Activated CD8-positive, alpha-beta memory T cell treated with anti-CD3 and anti-CD28 coated beads for 4 hours (primary cell): Measurements from ENCODE around the gene FYCO1.

Source experiments
- DNase-seq, 2 donors: peaks; one replicate each; pipeline ENCODE4 v3.0.0-alpha.2; 2020; ENCODE audit warnings: low read depth in 2 of 2

The FYCO1 gene

DNA sequence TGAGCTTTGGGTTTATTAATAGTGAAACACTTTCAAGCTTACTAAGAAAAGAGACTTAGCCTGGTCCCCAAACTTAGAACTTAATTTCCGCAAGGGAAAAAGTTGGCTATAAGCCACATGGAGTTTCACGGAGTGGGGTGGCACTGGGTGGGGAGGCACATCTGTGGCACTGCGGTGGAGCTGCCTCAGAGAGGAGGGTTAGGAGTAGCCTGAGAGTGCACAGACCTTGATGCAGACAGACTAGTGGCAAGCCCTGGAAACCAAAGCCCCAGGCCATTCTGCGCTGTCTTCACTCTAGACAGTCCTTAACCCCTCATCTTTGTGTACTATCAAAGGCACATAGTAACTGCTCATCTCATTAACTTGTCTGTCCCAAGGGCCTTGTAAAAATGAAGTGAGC lies 30.4 kb downstream of the FYCO1 start:
- no peak for DNase-seq

DNA sequence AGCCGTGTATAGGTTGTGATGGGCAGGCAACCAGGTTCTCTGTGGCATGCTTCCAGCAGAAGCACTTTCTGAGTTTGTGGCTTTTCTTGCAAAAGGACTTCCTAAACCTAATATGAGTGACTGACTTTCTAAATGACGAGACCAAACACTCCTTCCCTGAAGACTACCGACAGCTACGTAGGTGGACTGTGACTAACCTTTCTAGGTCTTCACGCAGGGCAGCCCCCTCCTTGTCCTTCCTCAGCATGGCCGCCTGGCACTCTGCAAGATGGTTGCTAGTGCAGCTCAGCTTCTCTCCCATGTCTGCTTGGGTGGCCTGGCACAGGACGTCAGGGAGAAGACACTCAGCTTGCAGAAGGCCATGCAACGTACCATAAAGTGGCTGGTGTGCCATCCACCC lies 31.5 kb downstream of the FYCO1 start:
- DNase-seq, result no peak

GRCh38 chr3:45962033-45962432 lies 33.6 kb downstream of the FYCO1 start:
- no peak for DNase-seq

DNA sequence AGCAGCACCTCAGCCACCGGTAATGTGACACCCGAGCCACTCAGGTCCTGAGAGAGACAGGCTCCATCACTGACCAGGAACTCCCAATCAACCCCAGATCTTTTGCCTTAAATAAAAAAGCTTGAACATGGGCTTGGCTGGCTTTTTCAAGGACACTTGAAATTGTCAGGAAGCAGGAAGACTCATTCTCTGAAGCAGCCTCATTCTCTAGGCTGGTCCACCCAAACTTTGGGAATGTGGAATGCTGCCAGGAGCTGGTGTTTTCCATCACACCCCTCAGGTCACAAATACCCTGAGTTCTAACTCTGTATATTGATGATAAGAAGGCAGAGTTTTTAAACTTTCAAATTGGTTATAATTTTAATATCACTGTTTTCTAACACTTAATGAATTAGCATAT lies 35.3 kb downstream of the FYCO1 start:
- no peak for DNase-seq

GRCh38 chr3:45959201-45959600 lies 36.4 kb downstream of the FYCO1 start:
- DNase-seq, result no peak

DNA sequence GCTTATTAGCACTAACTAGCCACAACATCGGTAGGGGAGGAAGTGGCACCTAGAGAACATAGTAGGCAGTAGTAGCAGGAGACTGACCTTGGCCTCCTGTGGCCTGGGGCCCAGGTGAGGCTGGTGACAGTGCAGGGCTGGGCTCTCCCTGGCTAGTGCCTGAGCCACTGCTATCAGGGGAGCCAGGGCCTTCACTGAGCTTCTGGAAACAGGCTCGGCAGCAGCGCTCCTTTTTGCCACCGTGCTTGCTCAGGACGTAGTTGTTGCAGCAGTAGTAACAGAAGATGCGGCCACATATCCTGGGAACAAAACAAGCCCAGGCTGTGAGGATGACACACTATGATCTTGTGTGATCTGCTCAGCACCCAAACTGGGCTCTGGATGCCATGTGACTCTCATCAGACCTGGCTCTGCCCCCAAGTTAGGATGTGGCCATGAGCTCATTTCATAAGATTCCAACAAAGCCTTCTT lies 37.3 kb downstream of the FYCO1 start:
- no peak for DNase-seq

- DNase-seq, result no peak
Observed at GRCh38 chr3:45957586-45957985, 38.0 kb downstream of the FYCO1 start.

DNA sequence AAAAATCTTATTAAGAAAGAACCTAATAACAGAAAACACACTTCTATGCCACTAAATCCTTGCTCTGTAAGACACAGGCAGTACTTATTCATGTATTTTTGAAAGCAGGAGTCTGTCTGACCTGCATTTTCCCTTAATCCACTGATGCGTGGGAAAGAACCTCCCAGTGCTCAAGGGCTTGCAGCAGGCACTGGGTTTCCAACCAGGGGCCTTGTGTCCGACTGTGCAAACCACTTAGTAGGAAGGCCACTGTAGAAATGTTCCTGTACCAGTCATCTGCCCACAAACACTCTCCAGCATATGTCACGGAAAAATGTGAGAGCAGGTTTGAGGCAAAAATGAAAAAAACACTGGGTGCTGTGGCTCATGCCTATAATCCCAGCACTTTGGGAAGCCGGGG lies 39.9 kb downstream of the FYCO1 start:
- no peak for DNase-seq

DNA sequence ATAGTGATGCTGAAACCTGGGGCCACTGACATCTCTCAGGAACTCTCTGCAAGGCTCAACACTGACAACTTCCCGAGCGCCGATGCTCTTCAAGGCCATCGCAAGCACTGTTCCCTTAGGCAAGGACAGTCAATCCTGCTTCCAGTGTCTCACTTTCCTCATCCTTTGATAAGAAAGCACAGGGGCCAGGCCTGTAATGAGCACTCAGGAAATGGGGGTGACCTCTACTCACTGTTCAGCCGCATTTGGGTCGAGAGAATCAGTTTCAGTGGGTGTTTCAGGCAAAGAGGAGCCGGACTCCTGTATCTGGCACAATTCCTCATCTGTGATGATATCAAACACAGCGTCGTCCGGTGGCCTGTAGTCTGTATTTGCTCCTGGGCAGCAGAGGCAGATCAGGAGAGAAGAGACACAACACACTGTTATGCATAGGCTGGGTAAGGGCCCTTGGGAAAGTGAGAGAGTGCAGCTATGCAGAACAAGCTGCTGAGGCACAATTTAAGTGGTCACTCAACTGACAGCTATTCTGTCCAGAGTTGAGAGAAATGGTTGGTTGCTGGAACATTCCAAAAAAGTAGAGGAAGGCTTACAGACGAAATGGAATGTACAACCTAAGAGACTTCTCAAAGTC lies 40.5 kb downstream of the FYCO1 start:
- no peak for DNase-seq

DNA sequence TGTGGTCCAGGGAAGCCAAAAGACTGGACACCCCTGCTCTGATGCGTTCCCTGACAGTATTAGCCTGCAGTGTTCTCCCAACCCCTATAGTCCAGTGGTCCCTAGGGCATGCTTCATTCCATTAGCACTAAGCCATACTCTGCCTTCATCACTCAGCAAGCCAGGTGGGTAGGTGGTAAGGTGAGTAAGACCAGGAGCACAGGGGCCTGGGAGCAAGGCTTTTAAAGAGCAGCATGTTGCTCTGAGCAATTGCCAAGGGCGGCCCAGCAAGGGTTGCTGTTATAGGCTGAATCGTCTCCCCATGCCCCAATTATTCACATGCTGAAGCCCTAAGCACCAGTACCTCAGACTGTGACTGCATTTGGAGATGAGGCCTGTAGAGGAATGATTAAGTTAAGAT lies 41.3 kb downstream of the FYCO1 start:
- no peak for DNase-seq

DNA sequence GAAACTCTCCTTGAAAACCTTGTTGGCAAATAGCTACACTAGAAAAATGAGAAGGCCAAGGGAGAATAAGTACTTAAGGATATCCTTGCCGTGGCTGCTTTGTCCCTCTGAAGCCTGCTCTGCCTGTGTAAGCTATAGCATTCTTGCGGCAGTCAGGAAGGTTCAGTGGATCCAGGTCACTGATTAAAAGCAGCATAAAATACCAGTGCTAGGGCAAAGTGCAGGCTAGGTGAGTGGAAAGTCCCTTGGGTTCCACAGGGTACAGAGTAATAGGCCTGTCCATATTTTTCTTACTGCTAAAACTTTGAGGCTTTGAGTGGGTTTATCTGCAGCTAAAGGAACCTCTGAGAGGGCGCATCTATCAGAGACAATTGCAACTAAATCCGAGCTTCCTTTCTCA lies 42.1 kb downstream of the FYCO1 start:
- no peak for DNase-seq

- no peak for DNase-seq
Observed at GRCh38 chr3:45952456-45952855, 43.2 kb downstream of the FYCO1 start.

DNA sequence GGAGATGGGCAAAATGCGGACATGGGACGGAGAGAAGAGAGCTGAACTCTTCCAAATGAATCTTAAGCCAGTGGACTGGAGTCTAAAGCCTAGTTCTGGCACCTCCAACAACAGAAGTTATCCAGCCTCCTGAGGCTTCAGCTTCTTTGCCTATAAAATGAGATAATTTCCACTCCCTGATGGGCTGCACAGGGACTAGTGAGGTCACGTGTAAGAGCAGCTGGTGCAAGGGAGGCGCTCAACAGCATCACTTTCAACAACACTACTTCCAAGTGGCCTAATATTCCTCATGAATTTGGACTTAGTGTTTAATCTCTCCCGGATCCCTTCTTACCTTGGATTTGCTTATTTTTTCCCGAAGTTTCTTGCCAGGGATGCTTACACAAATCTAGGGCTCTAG lies 43.7 kb downstream of the FYCO1 start:
- no peak for DNase-seq

- DNase-seq, result peak in 1 of 2 donors; percentile 39
Observed at GRCh38 chr3:45950686-45951600, 44.7 kb downstream of the FYCO1 start.

GRCh38 chr3:45950131-45950530 lies 45.5 kb downstream of the FYCO1 start:
- DNase-seq, result no peak

- DNase-seq, result no peak
Observed at GRCh38 chr3:45949432-45949831, 46.2 kb downstream of the FYCO1 start.

GRCh38 chr3:45948881-45949280 lies 46.7 kb downstream of the FYCO1 start:
- DNase-seq, result no peak

GRCh38 chr3:45948311-45948781 lies 47.3 kb downstream of the FYCO1 start:
- DNase-seq, result no peak

DNA sequence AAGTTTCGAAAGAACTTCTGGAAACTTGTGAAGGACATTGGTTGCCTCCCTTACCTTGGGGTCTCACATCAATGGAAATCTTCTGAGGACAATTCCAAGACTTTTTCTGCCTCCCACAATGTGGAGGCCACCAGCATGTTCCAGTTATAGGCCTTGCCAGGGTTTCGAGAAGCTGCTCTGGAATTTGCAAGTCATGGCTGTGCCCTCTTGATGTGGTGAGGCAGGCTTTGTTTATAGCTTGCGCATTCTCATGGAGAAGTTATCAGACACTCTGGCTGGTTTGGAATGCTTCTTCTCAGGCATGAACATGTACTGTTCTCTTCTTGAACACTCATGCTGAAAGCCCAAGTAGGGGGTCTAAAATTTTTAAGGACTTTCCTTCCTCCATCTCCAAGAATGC lies 48.3 kb downstream of the FYCO1 start:
- DNase-seq, result no peak

GRCh38 chr3:45946875-45947274 lies 48.7 kb downstream of the FYCO1 start:
- DNase-seq, result no peak

DNA sequence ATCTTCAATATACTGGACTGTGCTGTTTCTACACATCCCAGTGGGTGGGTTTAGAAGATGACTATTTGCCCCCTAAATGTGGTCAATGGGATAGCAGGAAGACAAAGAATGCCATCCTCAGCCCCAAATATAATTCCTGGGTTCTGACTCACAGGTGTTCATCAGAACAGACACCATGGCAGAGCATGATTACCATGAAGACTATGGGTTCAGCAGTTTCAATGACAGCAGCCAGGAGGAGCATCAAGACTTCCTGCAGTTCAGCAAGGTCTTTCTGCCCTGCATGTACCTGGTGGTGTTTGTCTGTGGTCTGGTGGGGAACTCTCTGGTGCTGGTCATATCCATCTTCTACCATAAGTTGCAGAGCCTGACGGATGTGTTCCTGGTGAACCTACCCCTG lies 49.3 kb downstream of the FYCO1 start:
- no peak for DNase-seq

DNA sequence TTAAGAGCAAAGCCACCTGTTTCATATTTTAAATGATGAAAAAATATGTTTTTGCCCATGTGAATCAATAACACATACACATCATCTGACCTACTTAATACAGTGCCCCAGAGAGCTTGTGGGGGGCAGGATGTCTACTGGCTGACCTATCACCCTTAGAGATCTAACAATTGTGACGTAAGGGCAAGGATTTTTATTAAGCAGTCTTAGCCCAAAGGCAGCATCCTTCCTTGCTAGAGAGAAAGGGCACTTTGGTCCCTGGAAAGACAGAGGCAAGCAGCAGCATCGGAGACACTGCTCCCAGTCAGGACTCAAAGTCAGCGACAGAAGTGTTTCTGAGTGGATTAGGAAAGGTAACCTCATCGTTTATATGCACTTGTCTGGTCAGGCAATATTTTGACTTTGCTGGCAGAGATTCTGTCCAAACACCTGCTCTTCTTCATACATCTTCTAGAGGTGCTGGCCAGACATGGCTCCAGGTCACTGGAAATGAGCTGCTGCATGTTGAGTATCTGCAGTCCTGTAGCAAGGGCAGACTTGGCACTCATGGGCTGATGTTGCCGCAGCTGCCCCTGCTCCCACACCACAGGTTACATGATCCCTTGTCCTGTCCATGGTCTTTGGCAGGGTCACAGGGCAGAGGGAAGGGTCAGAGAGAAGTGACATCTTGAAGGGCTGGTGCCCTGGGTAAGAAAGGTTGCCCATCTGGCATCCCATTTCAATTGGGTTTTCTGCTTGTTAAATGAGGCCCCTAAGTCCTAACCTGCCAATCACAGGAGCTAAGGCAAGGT lies 50.6 kb downstream of the FYCO1 start:
- DNase-seq, result no peak
